ENCODE results near the gene TEX22.

DNA sequence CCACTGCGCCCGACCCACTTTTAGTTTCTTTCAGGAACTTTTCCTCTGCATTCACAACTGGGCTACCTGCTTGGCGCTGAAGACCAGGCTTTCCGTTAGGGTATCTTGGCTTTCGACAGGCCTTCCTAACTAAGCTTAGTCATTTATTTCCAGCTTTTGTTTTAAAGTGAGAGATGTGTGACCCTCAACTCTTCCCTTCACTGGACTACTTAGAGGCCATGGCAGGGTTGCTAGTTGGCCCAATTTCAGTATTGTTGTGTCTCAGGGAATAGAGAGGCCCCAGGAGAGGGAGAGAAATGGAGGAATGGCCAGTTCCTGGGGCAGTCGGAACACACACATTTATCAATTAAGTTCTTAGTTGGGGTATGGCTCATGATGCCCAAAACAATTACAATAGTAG is 31.7 kb downstream of the TEX22 start:
- TF ChIP-seq, protein P1, sequence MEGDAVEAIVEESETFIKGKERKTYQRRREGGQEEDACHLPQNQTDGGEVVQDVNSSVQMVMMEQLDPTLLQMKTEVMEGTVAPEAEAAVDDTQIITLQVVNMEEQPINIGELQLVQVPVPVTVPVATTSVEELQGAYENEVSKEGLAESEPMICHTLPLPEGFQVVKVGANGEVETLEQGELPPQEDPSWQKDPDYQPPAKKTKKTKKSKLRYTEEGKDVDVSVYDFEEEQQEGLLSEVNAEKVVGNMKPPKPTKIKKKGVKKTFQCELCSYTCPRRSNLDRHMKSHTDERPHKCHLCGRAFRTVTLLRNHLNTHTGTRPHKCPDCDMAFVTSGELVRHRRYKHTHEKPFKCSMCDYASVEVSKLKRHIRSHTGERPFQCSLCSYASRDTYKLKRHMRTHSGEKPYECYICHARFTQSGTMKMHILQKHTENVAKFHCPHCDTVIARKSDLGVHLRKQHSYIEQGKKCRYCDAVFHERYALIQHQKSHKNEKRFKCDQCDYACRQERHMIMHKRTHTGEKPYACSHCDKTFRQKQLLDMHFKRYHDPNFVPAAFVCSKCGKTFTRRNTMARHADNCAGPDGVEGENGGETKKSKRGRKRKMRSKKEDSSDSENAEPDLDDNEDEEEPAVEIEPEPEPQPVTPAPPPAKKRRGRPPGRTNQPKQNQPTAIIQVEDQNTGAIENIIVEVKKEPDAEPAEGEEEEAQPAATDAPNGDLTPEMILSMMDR (IDR thresholded peaks at IDR 0.05): no peak
- no peak for TF ChIP-seq POLR2A (IDR thresholded peaks at IDR 0.05)
